HepG2 (cell line): ENCODE measurements around the gene CDRT4. TPM values are rescaled to one million over a fixed set of nuclear protein-coding genes. Genes with fewer than 3 reads are reported as not detected.

ENCODE experiments used
- ATAC-seq: fragments of 200-7000 bp; cut with Tn5 transposase; 3 replicates; pipeline ENCODE4 v1.9.1; 2020; ENCODE audit warnings: mild to moderate bottlenecking, moderate library complexity
- BruUV-seq: library from RNA; stranded (reverse); fragments of 400-500 nt; replicated peaks from 2 replicates; lab custom pipeline; 2021; lab: Mats Ljungman, UMichigan
- CTCF ChIA-PET: fragments of 300-600 bp; formaldehyde crosslinking; extraction: SDS; loops from one replicate; lab custom pipeline; 2021; ENCODE audit warnings: low total read pairs, inconsistent platforms, low intra/inter-chr PET ratio; lab: Yijun Ruan, JAX
- POLR2A ChIA-PET: fragments of 350-600 bp; sonication (Branson Sonifier 250); formaldehyde crosslinking; loops from one replicate; lab custom pipeline; 2020; ENCODE audit warnings: antibody characterized with exemption, inconsistent platforms; lab: Yijun Ruan, JAX
- DNase-seq: peaks from one replicate; pipeline ENCODE4 v3.0.0-alpha.2; 2015; ENCODE audit warnings: low spot score
- FAIRE-seq: peaks from 3 replicates; lab custom pipeline; 2011; peaks lifted over from hg19 to GRCh38; lab: Jason Lieb, UNC
- H2AFZ ChIP-seq: one replicate; pipeline ENCODE4 v1.6.1; 2011; ENCODE audit warnings: low read length, inconsistent platforms
- H3K27ac ChIP-seq: fragments of 300-600 bp; 3 replicates; pipeline ENCODE4 v1.8.0; 2011; ENCODE audit warnings: mixed run types, mild to moderate bottlenecking, mixed read lengths, low read length, inconsistent platforms; ENCODE audit not compliant: insufficient read depth; ENCODE audit errors: extremely low read length
- H3K27me3 ChIP-seq, 2 experiments: fragments of 200-600 bp in 1 of 2; 2 replicates in 1 of 2; 3 replicates in 1 of 2; pipeline versions ENCODE4 v1.6.0 to v1.8.0; 2011; ENCODE audit warnings: low read length in 2 of 2, mild to moderate bottlenecking in 2 of 2, moderate library complexity in 2 of 2, inconsistent platforms in 1 of 2; ENCODE audit not compliant: insufficient read depth in 2 of 2, control insufficient read depth in 1 of 2
- H3K36me3 ChIP-seq, 2 experiments: fragments of 200-600 bp in 1 of 2; replicated peaks in 1 of 2; 2 replicates in 1 of 2; 3 replicates in 1 of 2; pipeline versions ENCODE4 v1.5.1 to v1.8.0; 2011; ENCODE audit warnings: low read length in 2 of 2, inconsistent platforms in 1 of 2; ENCODE audit not compliant: insufficient read depth in 2 of 2, control insufficient read depth in 1 of 2
- H3K4me1 ChIP-seq: 2 replicates; pipeline ENCODE4 v1.5.1; 2012; ENCODE audit warnings: low read length, inconsistent platforms; ENCODE audit not compliant: insufficient read depth
- H3K4me2 ChIP-seq: 2 replicates; pipeline ENCODE4 v1.6.0; 2011; ENCODE audit warnings: low read depth, low read length, inconsistent platforms
- H3K4me3 ChIP-seq, 3 experiments: fragments of 200-600 bp in 1 of 3; sonication (generic), shearing (Covaris generic) in 1 of 3; replicated peaks in 1 of 3; 2 replicates each; pipeline ENCODE4 v1.5.1; 2011 to 2016; ENCODE audit warnings: low read length in 3 of 3, inconsistent platforms in 2 of 3, low read depth in 2 of 3, mild to moderate bottlenecking in 2 of 3, control low read depth in 1 of 3, mixed read lengths in 1 of 3; ENCODE audit not compliant: insufficient read depth in 1 of 3
- H3K79me2 ChIP-seq: one replicate; pipeline ENCODE4 v1.6.1; 2011; ENCODE audit warnings: low read length, inconsistent platforms; ENCODE audit not compliant: insufficient read depth
- H3K9ac ChIP-seq: 2 replicates; pipeline ENCODE4 v1.6.0; 2011; ENCODE audit warnings: mild to moderate bottlenecking, low read depth, low read length, inconsistent platforms; ENCODE audit not compliant: insufficient read depth
- H3K9me3 ChIP-seq: 2 replicates; pipeline ENCODE4 v1.5.1; 2012; ENCODE audit warnings: mild to moderate bottlenecking, low read length
- H4K20me1 ChIP-seq: 2 replicates; pipeline ENCODE4 v1.6.0; 2011; ENCODE audit warnings: inconsistent platforms, mild to moderate bottlenecking, low read length, moderate library complexity; ENCODE audit not compliant: insufficient read depth
- BCL6 ChIP-seq: IDR thresholded peaks from 2 replicates; pipeline ENCODE4 v1.6.1; 2016; ENCODE audit warnings: missing genetic modification reagents, missing compliant biosample characterization
- FIP1L1 ChIP-seq: fragments of 200-400 bp; formaldehyde crosslinking; IDR thresholded peaks from 2 replicates; pipeline ENCODE4 v1.6.1; 2018; ENCODE audit warnings: low read depth, mild to moderate bottlenecking, low read length, moderate library complexity, borderline replicate concordance; ENCODE audit not compliant: insufficient read depth
- GABPA ChIP-seq, 2 experiments: IDR thresholded peaks; 2 replicates each; pipeline ENCODE4 v1.6.1; 2011 to 2016; ENCODE audit warnings: low read depth in 2 of 2, low read length in 1 of 2, missing biosample characterization in 1 of 2, missing genetic modification characterization in 1 of 2
- KAT8 ChIP-seq: IDR thresholded peaks from 2 replicates; pipeline ENCODE4 v1.6.1; 2016; ENCODE audit warnings: missing genetic modification reagents, missing compliant biosample characterization
- NKX3-1 ChIP-seq: sonication (generic); formaldehyde crosslinking; IDR thresholded peaks from 2 replicates; pipeline ENCODE4 v1.5.0; 2020; ENCODE audit warnings: missing genetic modification reagents
- PHF8 ChIP-seq: sonication (generic); formaldehyde crosslinking; IDR thresholded peaks from 2 replicates; pipeline ENCODE4 v1.5.0; 2020; ENCODE audit warnings: missing genetic modification reagents
- WGBS: methylation state at CpG from one replicate; pipeline ENCODE4 v1.1.6; 2017; ENCODE audit warnings: low lambda C conversion rate; 5-methylcytosine and 5-hydroxymethylcytosine counted together
- in situ Hi-C: cut with HindIII; loops from 2 replicates; pipeline ENCODE4 v1.10.0; 2017; ENCODE audit warnings: low pct_unique_long_range_greater_than_20kb; ENCODE audit not compliant: extremely low pct_ligation_motif_present
- intact Hi-C: fragments of 100-400 bp; cut with micrococcal nuclease; formaldehyde crosslinking; loops from one replicate; pipeline ENCODE4 v1.10.0; 2022; ENCODE audit not compliant: unreplicated experiment
- polyA plus RNA-seq, 8 experiments: library from polyadenylated mRNA; depleted of rRNA in 3 of 8; stranded (reverse) in 7 of 8; unstranded in 1 of 8; fragments of >200 nt; fragmentation: Illumina TruSeq in 4 of 8; extraction: Trizol in 4 of 8; gene quantifications; 2 replicates each; pipeline versions ENCODE4 v1.2.1 to v1.2.3, GENCODE V29; 2011 to 2016; ENCODE audit warnings: low read depth in 4 of 8, missing spikeins in 1 of 8, mixed read lengths in 1 of 8; ENCODE audit not compliant: insufficient read depth in 1 of 8
- total RNA-seq, 5 experiments: library from RNA; depleted of rRNA; stranded (reverse); fragments of >200 nt; fragmentation: Illumina TruSeq; extraction: Trizol; gene quantifications; 2 replicates each; pipeline ENCODE4 v1.2.3, GENCODE V29; 2016; ENCODE audit warnings: low read depth in 1 of 5
- TF ChIP-seq, protein P1 (sequence below): sonication (generic); formaldehyde crosslinking; IDR thresholded peaks from 2 replicates; pipeline ENCODE4 v1.5.0; 2020; ENCODE audit warnings: mild to moderate bottlenecking, missing genetic modification reagents, moderate library complexity
- TF ChIP-seq, protein P2 (sequence below): sonication (generic); formaldehyde crosslinking; IDR thresholded peaks from 2 replicates; pipeline ENCODE4 v1.4.0; 2020; ENCODE audit warnings: missing genetic modification reagents, mild to moderate bottlenecking, borderline replicate concordance

CDRT4 gene
- total and polyA plus RNA-seq, 2 of the 13 experiments (the other 11 are each of a cell fraction or from before 2014, with no cell fraction given), result 5.8 to 12.1 TPM

DNA sequence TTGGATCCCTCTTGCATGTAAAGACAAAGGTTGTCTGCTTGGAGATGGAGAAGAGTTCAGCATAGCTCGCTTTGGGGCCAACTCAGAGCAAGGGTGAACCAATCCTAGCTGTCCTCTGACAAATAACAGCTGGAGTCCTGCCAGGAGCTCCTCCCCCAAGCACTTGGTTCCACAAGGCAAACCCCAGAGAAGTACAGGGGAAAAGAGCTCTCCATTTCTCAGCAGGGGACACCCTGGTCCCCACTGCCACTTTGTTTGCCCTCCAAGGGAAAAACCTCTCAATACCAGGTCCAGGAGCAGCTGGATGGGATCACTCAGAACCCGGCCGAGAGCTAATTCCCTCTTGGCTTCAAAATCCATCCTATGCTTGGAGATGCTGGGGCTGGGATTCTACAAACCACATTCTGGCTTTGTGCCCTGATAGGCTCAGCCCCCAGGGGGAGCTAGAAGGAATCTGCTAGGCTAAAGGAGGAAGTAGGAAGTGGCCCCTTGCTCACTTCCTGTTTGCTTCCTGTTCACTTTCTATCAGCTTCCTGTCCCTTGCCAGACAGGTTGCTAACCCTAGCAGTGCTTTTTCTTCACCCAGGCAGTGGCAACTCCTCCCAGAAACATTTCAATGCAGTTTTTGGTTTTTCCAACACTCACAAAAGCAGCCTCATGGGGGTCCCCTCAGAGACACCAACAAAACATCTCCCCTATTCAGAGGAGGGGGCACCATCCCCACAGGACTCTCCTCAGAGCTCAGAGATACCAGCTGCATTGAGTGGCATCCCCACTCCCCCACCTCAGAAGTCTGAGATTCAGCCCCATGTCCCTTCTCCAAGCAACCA lies 30.7 kb downstream of the CDRT4 start (continued):
- TF ChIP-seq GABPA (IDR thresholded peaks at IDR 0.05; ENCODE audit: low read depth, low read length) (peak; percentile 74), GABPA (CRISPR knock-in tag; IDR thresholded peaks at IDR 0.05; ENCODE audit: low read depth) (peak; percentile 94), BCL6 (CRISPR knock-in tag) (no peak), KAT8 (peak; percentile 85), NKX3-1 (no peak)
- TF ChIP-seq, protein P1, sequence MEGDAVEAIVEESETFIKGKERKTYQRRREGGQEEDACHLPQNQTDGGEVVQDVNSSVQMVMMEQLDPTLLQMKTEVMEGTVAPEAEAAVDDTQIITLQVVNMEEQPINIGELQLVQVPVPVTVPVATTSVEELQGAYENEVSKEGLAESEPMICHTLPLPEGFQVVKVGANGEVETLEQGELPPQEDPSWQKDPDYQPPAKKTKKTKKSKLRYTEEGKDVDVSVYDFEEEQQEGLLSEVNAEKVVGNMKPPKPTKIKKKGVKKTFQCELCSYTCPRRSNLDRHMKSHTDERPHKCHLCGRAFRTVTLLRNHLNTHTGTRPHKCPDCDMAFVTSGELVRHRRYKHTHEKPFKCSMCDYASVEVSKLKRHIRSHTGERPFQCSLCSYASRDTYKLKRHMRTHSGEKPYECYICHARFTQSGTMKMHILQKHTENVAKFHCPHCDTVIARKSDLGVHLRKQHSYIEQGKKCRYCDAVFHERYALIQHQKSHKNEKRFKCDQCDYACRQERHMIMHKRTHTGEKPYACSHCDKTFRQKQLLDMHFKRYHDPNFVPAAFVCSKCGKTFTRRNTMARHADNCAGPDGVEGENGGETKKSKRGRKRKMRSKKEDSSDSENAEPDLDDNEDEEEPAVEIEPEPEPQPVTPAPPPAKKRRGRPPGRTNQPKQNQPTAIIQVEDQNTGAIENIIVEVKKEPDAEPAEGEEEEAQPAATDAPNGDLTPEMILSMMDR (CRISPR knock-in tag), result peak; percentile 62

DNA sequence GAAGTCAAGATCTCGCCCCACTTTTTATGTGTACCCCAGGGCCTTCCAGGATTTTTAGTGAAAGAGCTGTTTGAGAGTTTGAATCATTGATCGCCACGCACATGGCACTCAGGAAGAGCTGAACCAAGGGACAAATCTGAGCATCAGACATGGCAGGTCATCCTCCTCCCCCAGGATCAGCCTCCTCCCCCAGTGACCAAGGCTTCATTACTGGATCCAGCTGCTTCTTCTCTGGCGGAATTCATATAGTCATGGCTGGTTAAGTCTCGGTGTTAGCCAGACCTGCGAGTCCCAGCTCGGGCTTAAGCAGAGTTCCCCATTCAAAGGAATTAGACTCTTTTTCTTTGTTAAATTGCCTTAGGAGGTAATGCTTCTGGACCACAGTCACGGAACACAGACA lies 32.5 kb downstream of the CDRT4 start:
- peak overlapping the region; percentile 52 for H3K9ac ChIP-seq
- peaks cover 4 to 15% of the 10 kb centered on the region in 2 experiments for H3K36me3 ChIP-seq
- DNase-seq, result no peak
- peak overlapping the region; percentile 80 for H3K4me2 ChIP-seq
- H4K20me1 ChIP-seq, result no peaks in the 10 kb centered on the region
- CTCF ChIA-PET, result no interaction called here
- H3K79me2 ChIP-seq, result no peaks in the 10 kb centered on the region
- in situ Hi-C loops, result no loop called here
- peak overlapping the region in 1 of 3 experiments; percentile 7; a peak in 1 of 6 replicates for H3K4me3 ChIP-seq
- no peak overlapping the region for H2AFZ ChIP-seq
- WGBS, result 95% methylated on average over 8 of the region's 8 CpGs
- intact Hi-C loops, result loop anchor here (5.0 kb wide), 1 partner anchor 173 kb away; no protein-coding TSS in a partner anchor
- no peak for FAIRE-seq
- H3K27me3 ChIP-seq, result no peaks in the 10 kb centered on the region
- TF ChIP-seq, protein P2, sequence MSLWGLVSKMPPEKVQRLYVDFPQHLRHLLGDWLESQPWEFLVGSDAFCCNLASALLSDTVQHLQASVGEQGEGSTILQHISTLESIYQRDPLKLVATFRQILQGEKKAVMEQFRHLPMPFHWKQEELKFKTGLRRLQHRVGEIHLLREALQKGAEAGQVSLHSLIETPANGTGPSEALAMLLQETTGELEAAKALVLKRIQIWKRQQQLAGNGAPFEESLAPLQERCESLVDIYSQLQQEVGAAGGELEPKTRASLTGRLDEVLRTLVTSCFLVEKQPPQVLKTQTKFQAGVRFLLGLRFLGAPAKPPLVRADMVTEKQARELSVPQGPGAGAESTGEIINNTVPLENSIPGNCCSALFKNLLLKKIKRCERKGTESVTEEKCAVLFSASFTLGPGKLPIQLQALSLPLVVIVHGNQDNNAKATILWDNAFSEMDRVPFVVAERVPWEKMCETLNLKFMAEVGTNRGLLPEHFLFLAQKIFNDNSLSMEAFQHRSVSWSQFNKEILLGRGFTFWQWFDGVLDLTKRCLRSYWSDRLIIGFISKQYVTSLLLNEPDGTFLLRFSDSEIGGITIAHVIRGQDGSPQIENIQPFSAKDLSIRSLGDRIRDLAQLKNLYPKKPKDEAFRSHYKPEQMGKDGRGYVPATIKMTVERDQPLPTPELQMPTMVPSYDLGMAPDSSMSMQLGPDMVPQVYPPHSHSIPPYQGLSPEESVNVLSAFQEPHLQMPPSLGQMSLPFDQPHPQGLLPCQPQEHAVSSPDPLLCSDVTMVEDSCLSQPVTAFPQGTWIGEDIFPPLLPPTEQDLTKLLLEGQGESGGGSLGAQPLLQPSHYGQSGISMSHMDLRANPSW (CRISPR knock-in tag), result no peak
- no peak for TF ChIP-seq FIP1L1
- TF ChIP-seq PHF8, result no peak
- POLR2A ChIA-PET, result no interaction called here
- H3K9me3 ChIP-seq, result no peaks in the 10 kb centered on the region
- H3K27ac ChIP-seq, result peak overlapping the region; percentile 91
- no TSS peak for BruUV-seq
- peaks cover 62% of the 10 kb centered on the region for H3K4me1 ChIP-seq
- no peak for ATAC-seq
